Ectodermal cell (in vitro differentiated cells): ENCODE data around the gene SAMD14.

Experiments
- H3K27ac ChIP-seq: 2 replicates; pipeline ENCODE4 v1.7.0; 2013; ENCODE audit warnings: mild to moderate bottlenecking, low read depth, low read length; ENCODE audit not compliant: insufficient read depth, poor library complexity, severe bottlenecking
- H3K27me3 ChIP-seq: 2 replicates; pipeline ENCODE4 v1.7.0; 2013; ENCODE audit warnings: mild to moderate bottlenecking, low read length; ENCODE audit not compliant: insufficient read depth, control insufficient read depth, poor library complexity, severe bottlenecking
- H3K36me3 ChIP-seq: one replicate; pipeline ENCODE4 v1.7.0; 2013; ENCODE audit warnings: low read length; ENCODE audit not compliant: control insufficient read depth, insufficient read depth
- H3K4me1 ChIP-seq: one replicate; pipeline ENCODE4 v1.7.0; 2013; ENCODE audit warnings: low read length; ENCODE audit not compliant: control insufficient read depth, insufficient read depth
- H3K4me3 ChIP-seq: 2 replicates; pipeline ENCODE4 v1.7.0; 2013; ENCODE audit warnings: low read depth, low read length, control low read depth; ENCODE audit not compliant: insufficient read depth
- H3K9me3 ChIP-seq: 2 replicates; pipeline ENCODE4 v1.7.0; 2013; ENCODE audit warnings: mild to moderate bottlenecking, low read length, moderate library complexity; ENCODE audit not compliant: control insufficient read depth
- WGBS, 2 experiments: methylation state at CpG; one replicate each; pipeline ENCODE4 v1.1.7; 2013; ENCODE audit warnings: missing lambda C conversion rate in 2 of 2; 5-methylcytosine and 5-hydroxymethylcytosine counted together

Gene SAMD14

GRCh38 chr17:50132104-50132794 is 2.3 kb upstream of the SAMD14 start:
- Histone ChIP-seq H3K27ac (no peak overlapping the region), H3K36me3 (no peaks in the 10 kb centered on the region), H3K27me3 (peaks cover 15% of the 10 kb centered on the region), H3K4me1 (peaks cover 12% of the 10 kb centered on the region), H3K4me3 (no peak overlapping the region), H3K9me3 (no peaks in the 10 kb centered on the region)
- WGBS, 2 experiments = 92 to 95% methylated on average over 6 of the region's 6 CpGs

GRCh38 chr17:50130559-50131305 is 772 bp upstream of the SAMD14 start:
- Histone ChIP-seq H3K36me3 (no peaks in the 10 kb centered on the region), H3K9me3 (no peaks in the 10 kb centered on the region), H3K27ac (no peak overlapping the region), H3K27me3 (peaks cover 15% of the 10 kb centered on the region), H3K4me3 (peak overlapping the region; percentile 68), H3K4me1 (peaks cover 12% of the 10 kb centered on the region)
- 21 to 25% methylated on average over 16 of the region's 19 CpGs for WGBS, 2 experiments

DNA sequence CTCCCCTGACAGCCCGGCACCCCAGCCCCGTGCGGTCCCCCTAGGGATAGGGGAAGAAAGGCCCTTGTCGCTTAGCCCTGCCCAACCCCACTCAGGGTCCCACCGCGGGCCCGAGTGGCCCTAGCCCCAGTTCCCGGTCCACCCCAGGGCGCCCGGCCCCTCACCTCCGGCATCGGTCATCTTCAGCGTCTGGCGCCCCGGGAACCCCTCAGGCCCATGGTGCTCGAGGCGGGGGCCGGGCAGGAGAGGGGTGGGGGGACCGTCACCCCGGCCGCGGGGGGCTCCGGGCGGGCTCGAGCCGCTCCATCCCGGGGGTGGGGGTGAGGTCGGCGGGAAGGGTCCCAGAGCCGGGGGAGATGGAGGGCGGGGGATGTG is 620 bp downstream of the SAMD14 start:
- H3K27me3 ChIP-seq = peaks cover 15% of the 10 kb centered on the region
- peaks cover 12% of the 10 kb centered on the region for H3K4me1 ChIP-seq
- 0% methylated on average over 31 of the region's 31 CpGs for WGBS, 2 experiments
- no peaks in the 10 kb centered on the region for H3K36me3 ChIP-seq
- peak overlapping the region; percentile 68 for H3K4me3 ChIP-seq
- no peaks in the 10 kb centered on the region for H3K9me3 ChIP-seq
- H3K27ac ChIP-seq = no peak overlapping the region

GRCh38 chr17:50128441-50129352 is 1.3 kb downstream of the SAMD14 start:
- Histone ChIP-seq H3K9me3 (no peaks in the 10 kb centered on the region), H3K4me3 (peak overlapping the region; percentile 68), H3K4me1 (peaks cover 17% of the 10 kb centered on the region), H3K36me3 (no peaks in the 10 kb centered on the region), H3K27me3 (peaks cover 15% of the 10 kb centered on the region), H3K27ac (peak overlapping the region; percentile 33)
- WGBS, 2 experiments = 8% methylated on average over 31 to 32 of the region's 32 CpGs

DNA sequence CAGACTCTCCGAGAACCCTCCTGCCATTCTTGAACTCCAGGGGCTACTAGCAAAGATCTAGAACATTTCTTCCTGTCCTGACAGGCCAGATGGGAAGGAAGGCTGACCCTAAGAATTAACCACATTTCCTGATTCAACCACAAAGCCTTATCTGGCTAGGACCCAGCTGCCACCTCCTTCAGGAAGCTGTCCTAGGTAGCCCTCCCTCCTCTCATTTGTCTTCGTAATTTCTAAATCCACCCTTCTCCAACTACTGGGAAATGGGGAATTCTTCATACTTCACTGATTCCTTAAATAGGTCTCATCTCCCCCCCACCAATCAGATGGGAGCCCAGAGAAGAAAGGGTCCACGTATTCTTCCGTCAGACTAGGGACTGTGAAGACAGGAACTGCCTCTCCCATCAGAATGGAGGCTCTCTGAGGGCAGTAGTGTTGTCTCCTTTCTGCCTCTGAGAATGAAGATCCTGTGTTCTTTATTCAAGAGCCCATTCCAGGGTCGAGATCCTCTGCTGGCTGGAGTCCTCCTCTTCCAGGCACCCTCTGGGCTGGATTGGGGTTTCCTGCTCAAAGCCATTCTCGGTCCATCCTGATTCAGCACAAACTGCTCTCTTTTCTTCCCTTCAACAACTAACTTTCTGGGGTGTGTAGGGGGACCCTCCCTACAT is 2.1 kb downstream of the SAMD14 start:
- no peaks in the 10 kb centered on the region for H3K9me3 ChIP-seq
- H3K27me3 ChIP-seq = peaks cover 15% of the 10 kb centered on the region
- 68 to 69% methylated on average over 6 of the region's 6 CpGs for WGBS, 2 experiments
- H3K36me3 ChIP-seq = no peaks in the 10 kb centered on the region
- H3K27ac ChIP-seq = no peak overlapping the region
- H3K4me1 ChIP-seq = peaks cover 24% of the 10 kb centered on the region
- peak overlapping the region; percentile 8 for H3K4me3 ChIP-seq

- WGBS, 2 experiments = 95% methylated on average over 4 of the region's 4 CpGs
- Histone ChIP-seq H3K36me3 (no peaks in the 10 kb centered on the region), H3K9me3 (no peaks in the 10 kb centered on the region), H3K4me1 (peaks cover 24% of the 10 kb centered on the region), H3K27me3 (peaks cover 10% of the 10 kb centered on the region), H3K27ac (no peak overlapping the region), H3K4me3 (no peak overlapping the region)
Observed at GRCh38 chr17:50125420-50125997, 4.5 kb downstream of the SAMD14 start.

- Histone ChIP-seq H3K27me3 (peaks cover 13% of the 10 kb centered on the region), H3K4me1 (peaks cover 24% of the 10 kb centered on the region), H3K27ac (no peak overlapping the region), H3K4me3 (no peak overlapping the region), H3K9me3 (no peaks in the 10 kb centered on the region), H3K36me3 (no peaks in the 10 kb centered on the region)
- 18 to 22% methylated on average over 12 of the region's 12 CpGs for WGBS, 2 experiments
Observed at GRCh38 chr17:50123649-50124349, 6.2 kb downstream of the SAMD14 start.

GRCh38 chr17:50122945-50123344 is 7.0 kb downstream of the SAMD14 start:
- Histone ChIP-seq H3K36me3 (no peaks in the 10 kb centered on the region), H3K27ac (no peak overlapping the region), H3K4me1 (peaks cover 22% of the 10 kb centered on the region), H3K9me3 (no peaks in the 10 kb centered on the region), H3K27me3 (peaks cover 21% of the 10 kb centered on the region), H3K4me3 (no peak overlapping the region)
- 19 to 25% methylated on average over 3 of the region's 3 CpGs for WGBS, 2 experiments
